ENCODE data around the gene PIP4K2A.

- TF ChIP-seq ZNF274 (IDR thresholded peaks at IDR 0.05; ENCODE audit: low read depth, low read length) (no peak), SUZ12 (IDR thresholded peaks at IDR 0.05; ENCODE audit: extremely low read depth, insufficient read depth, insufficient read length) (no peak)
These were observed 101.4 kb downstream of the PIP4K2A start for GRCh38 chr10:22613011-22613410.
